NCI-H2196 (cell line): ENCODE results near the gene PAX3.

Experiments
- DNase-seq: peaks from one replicate; lab custom pipeline; 2025; ENCODE audit not compliant: unreplicated experiment; lab: John Stamatoyannopoulos, UW

Gene PAX3

GRCh38 chr2:222270396-222270795, 28.4 kb downstream of the PAX3 start:
- DNase-seq = no peak

GRCh38 chr2:222269132-222269531, 29.7 kb downstream of the PAX3 start:
- no peak for DNase-seq

GRCh38 chr2:222268311-222268990, 30.3 kb downstream of the PAX3 start:
- no peak for DNase-seq

DNA sequence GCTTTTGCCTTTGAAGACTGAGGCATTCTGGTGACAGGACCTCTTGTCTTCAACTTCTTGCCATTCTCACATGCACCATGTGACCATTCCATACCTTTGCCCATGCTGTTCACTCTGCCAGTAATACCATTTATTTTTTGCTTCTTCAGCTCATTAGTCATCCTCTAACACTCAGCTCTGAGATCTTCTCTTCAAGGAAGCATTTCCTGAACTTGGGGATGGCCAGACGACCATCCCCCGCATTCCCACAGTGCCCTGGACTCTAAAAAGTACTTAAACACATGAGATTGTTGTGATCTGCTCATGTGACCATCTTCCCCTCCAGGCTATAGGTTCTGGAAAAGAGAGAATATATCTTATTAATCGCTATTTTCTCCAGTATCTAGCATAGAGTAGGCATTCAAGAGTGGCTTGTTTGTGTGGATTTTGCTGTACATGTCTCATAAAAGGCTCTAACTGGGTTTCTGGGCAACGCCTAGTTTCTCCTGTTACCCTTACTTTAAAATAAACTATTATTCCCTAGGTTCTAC, 33.9 kb downstream of the PAX3 start:
- DNase-seq = no peak

- no peak for DNase-seq
These were observed 37.3 kb downstream of the PAX3 start for GRCh38 chr2:222261504-222261903.

DNA sequence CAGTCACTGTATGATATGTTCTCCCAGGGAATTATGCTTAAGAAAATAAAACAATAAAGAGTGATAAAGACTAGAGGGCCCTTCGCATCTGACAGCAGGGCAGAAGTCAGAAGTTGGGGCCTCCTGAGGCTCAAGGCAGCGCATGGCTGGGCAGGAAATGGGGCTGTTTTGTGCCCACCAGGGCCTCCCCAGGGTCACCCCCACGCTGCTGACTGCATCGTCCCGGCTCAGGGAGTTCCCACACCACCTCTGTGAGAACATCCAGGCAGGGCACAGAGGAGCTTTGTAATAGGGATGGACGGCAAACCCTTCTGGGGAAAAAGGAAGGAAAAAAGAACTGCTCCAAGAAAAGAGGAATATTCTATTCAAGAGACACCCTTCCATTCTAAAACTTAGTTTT, 41.2 kb downstream of the PAX3 start:
- no peak for DNase-seq

DNA sequence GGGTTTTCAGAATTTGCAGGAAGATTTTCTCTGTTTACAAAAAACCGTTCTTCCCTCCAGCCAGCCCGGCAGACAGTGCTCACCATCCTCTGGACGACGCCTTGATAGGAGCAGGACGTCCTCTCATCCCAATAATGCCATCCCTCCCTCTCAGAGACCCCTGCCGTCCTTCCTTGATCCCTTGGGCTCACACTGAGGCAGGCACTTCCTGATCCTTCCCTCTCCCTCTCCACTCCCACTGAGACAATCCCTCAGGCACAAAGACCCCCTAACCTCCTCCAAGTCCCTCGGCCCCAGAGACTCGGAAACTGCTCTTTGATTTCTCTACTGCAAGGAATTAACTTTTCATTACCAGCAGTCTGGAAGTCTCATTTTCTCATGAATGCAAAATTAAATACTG, 42.5 kb downstream of the PAX3 start:
- DNase-seq = no peak

GRCh38 chr2:222255090-222255489, 43.7 kb downstream of the PAX3 start:
- no peak for DNase-seq

- DNase-seq = no peak
These were observed 48.5 kb downstream of the PAX3 start for GRCh38 chr2:222250313-222250712.

DNA sequence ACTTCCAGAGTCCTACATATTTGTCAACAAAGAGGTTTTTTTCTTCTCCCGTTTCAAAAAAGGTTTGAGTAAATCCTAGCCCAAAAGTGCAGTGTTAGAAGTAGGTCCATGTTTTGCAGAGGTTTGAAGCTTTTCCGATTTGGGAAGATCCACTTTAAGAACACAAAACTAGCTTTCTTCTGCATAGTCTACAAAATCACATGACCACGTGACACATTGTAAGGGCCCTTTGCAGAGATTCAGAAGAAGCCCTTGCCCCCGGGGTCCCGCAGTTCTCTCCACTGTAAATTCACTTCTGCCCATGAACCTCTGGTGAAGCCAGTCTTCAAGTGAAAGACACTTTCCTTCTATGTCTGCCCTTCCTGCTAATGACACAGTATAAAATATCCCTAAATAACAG, 49.4 kb downstream of the PAX3 start:
- DNase-seq = no peak

- DNase-seq = no peak
These were observed 50.0 kb downstream of the PAX3 start for GRCh38 chr2:222248818-222249217.

DNA sequence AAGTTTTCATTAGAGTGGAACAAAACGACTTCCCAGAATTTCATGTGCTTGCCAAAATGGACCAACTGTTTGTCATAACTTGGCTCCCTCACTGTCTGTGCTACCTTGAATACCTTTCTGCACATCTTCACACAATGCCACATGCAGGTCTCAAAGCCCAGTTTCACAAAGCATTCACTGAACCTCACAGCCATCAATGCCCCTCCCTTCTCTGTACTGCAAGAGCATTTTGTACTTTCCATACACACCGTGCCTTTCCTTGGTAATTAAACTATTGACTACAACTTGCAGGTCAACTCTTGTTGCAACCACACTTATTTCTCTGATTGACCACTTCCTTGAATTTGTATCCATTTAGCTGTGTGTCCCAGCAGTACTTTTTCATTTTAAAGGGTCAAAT, 50.5 kb downstream of the PAX3 start:
- no peak for DNase-seq

DNA sequence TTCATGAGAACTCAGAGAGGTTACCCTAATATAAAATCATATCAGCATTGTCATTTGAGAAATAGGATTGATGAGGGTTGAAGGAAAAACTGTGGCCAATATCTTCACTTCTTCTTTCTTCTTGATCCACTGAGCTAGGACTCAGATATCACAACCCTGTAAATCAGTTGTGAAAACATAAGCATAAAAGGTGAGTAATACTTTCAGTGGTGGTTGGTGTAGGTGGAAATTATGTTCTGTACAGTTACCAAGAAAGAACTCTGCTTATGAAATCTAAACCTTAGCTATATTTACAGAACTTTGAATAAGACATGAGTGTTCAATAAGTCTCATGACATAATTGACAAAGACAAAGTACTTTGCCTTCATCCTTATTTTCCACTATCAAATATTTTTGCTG, 56.3 kb downstream of the PAX3 start:
- no peak for DNase-seq

DNA sequence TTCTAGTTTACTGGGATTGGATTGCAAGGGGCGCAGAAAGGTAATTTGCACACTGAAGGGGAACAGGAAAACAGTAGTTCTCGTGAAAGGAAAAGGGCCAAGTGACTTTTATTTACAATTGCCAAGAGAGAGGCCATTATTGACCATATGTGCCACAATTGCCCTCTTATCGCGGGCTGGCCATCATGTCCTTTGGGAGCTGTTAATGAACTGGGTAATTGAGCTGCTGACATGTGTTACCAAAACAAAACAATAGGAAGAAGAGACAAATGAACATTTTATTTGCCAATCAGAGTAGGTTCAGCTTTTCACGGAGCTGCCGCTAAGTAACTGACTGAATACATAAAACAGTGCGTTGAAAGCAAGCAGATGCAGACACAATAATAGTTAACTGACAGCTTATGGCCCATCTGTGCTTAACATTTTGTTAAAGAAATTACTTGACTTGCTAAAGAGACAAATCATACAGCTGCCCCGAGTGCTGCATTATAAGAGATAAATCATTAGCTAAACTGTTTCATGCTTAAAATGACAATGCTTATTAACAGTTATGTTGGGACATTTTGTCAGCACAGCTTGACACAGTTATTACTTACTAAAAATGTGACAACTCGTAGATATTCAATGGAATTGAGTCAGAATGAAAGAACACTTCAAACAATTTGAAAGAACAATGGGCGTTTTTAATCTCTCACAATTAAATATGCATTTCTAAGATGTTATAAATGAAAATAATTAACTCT, 57.5 kb downstream of the PAX3 start:
- DNase-seq = no peak

- DNase-seq = no peak
These were observed 58.1 kb downstream of the PAX3 start for GRCh38 chr2:222240676-222241049.

DNA sequence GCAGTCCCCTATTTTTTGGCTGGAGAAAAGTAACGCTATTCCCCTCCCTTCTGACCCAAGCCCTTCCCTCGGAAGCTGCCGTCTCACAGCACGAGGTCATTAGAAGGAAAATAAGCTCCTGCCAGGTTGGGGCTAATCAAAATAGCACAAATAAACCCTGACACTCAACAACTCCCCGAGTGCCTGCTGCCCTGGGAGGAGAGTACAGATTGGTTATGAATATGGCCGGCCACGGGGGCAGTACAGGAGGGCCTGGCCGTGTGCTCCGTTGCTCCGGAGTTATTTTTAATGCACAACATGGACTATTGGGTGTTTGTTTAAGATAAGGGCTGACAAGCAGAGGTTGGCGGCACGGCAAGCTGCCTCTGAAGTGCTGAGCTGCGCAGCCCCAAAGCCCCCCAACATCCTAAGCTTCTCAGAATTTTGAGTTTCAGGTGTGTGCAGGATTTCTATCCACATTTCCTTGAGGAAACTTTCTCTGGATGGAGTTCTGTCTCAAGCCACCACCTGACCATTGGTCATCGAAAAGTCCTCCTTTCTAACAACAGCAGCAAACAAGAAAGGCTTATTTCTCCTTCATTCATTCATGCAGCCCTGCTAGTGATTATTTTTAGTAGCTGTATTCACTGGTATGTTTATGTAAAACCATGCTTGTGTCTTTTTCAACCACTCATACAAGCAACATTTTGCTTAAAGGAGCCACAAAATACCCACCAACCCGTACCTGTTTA, 58.7 kb downstream of the PAX3 start:
- no peak for DNase-seq

DNA sequence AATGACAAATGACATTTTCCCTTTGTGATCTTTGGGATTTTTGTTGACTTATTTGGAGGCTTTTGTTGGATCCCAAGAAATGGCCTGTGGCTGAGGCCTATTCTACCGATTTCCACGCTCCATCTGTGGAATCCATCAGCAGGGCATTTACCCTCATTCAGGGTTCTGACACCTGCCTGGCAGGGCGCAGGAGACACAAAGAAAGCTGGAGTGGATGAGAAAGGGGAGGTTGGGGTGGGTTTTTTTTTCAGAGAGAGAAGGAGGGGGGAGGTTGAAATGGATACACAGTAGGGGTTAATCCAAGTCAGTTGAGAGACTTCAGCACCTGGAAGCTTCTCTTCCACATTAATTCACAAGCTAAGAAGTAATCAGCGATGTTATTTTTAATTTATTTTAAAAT, 59.7 kb downstream of the PAX3 start:
- no peak for DNase-seq

GRCh38 chr2:222238072-222238471, 60.7 kb downstream of the PAX3 start:
- no peak for DNase-seq

DNA sequence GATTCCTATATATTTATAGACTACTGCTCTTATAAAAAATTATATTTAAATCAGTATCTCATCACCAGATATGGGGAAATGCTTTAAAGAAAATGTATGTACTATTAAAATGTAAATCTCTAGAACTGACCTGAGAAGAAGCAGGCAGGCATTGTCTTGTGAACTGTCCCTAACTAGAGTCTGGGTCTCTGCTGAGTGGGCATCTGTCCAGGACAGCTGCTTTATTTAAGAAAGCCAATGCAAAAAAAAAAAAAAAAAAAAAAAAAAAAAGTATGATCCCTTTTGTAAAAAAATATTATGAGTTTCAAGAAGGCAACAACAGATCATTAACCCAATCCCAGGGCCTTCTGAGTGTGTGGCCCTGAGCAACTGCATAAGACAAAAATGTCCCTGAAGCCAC, 66.0 kb downstream of the PAX3 start:
- no peak for DNase-seq

GRCh38 chr2:222232372-222232771, 66.4 kb downstream of the PAX3 start:
- DNase-seq = no peak

GRCh38 chr2:222228054-222228453, 70.7 kb downstream of the PAX3 start:
- DNase-seq = no peak

- no peak for DNase-seq
These were observed 80.0 kb downstream of the PAX3 start for GRCh38 chr2:222218786-222219185.
